ENCODE results near the gene BEAN1.
"Not testable (repeated sequence)": the region's sequence is repeated elsewhere in the genome, so short reads cannot be mapped to it uniquely, and the experiment has no call there.

BEAN1 gene

GRCh38 chr16:66512272-66513110 lies 85.4 kb downstream of the BEAN1 start:
- no peak for DNase-seq

GRCh38 chr16:66513111-66513723 lies 86.1 kb downstream of the BEAN1 start:
- DNase-seq, result no peak

GRCh38 chr16:66514391-66514790 lies 87.3 kb downstream of the BEAN1 start:
- not testable (repeated sequence) for DNase-seq

- not testable (repeated sequence) for DNase-seq
Measured at GRCh38 chr16:66514980-66515595, 88.0 kb downstream of the BEAN1 start.

GRCh38 chr16:66515596-66516508 lies 88.8 kb downstream of the BEAN1 start:
- DNase-seq, result peak; percentile 42

- no peak for DNase-seq
Measured at GRCh38 chr16:66516509-66516807, 89.4 kb downstream of the BEAN1 start.

GRCh38 chr16:66516808-66517585 lies 89.9 kb downstream of the BEAN1 start:
- DNase-seq, result peak; percentile 95

GRCh38 chr16:66517586-66518263 lies 90.6 kb downstream of the BEAN1 start:
- DNase-seq, result no peak

- DNase-seq, result no peak
Measured at GRCh38 chr16:66519482-66520373, 92.6 kb downstream of the BEAN1 start.

GRCh38 chr16:66520406-66521170 lies 93.5 kb downstream of the BEAN1 start:
- no peak for DNase-seq

GRCh38 chr16:66521252-66521713 lies 94.2 kb downstream of the BEAN1 start:
- no peak for DNase-seq

- peak; percentile 87 for DNase-seq
Measured at GRCh38 chr16:66521951-66522771, 95.1 kb downstream of the BEAN1 start.

GRCh38 chr16:66522816-66523590 lies 95.9 kb downstream of the BEAN1 start:
- no peak for DNase-seq

- no peak for DNase-seq
Measured at GRCh38 chr16:66523861-66524354, 96.8 kb downstream of the BEAN1 start.

GRCh38 chr16:66524601-66525164 lies 97.6 kb downstream of the BEAN1 start:
- DNase-seq, result no peak

- peak; percentile 12 for DNase-seq
Measured at GRCh38 chr16:66525396-66526180, 98.5 kb downstream of the BEAN1 start.
